GM21737 (cell line): ENCODE measurements around the gene AGPAT4.
"Not testable (repeated sequence)": the region's sequence is repeated elsewhere in the genome, so short reads cannot be mapped to it uniquely, and the experiment has no call there.

Experiments used
- ATAC-seq: cut with Tn5 transposase; IDR thresholded peaks from one replicate; pipeline ENCODE4 v1.9.1; 2021; ENCODE audit warnings: mild to moderate bottlenecking, moderate library complexity; ENCODE audit not compliant: unreplicated experiment

Gene AGPAT4

DNA sequence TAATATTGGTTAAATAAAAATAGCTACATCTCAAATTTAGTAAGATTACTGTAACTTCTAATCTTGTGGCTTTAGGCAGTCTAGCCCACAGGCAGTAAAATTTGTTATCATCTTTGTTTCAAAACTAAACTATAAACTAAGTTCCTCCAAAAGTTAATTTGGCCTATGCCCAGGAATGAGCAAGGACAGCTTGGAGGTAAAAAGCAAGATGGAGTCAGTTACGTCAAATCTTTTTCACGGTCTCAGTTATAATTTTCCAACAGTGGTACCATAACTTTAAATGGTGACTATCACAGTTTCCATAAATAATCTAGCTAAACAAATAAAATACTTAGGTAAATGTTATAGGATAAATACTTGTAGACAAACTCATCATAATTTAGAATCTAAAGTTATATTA, 63.0 kb downstream of the AGPAT4 start:
- no peak for ATAC-seq

DNA sequence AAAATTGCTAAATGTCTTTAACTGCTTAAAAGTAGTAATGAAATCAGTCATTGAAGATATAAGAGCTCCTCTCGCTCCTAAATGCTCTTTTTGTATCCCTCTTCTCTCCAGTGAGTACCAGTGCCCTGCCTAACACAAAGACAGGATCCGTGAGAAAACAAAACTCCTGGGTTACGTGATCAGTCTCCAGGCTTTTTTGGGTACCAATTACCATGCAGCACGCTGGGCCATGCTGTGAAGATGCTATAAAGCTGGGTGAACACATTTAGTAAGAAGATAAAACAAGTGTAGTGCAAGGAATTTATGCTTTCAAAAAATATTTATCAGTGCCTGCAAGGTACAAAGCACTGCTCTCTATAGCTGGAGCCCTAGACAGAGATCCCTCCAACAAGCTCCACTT, 66.7 kb downstream of the AGPAT4 start:
- no peak for ATAC-seq

DNA sequence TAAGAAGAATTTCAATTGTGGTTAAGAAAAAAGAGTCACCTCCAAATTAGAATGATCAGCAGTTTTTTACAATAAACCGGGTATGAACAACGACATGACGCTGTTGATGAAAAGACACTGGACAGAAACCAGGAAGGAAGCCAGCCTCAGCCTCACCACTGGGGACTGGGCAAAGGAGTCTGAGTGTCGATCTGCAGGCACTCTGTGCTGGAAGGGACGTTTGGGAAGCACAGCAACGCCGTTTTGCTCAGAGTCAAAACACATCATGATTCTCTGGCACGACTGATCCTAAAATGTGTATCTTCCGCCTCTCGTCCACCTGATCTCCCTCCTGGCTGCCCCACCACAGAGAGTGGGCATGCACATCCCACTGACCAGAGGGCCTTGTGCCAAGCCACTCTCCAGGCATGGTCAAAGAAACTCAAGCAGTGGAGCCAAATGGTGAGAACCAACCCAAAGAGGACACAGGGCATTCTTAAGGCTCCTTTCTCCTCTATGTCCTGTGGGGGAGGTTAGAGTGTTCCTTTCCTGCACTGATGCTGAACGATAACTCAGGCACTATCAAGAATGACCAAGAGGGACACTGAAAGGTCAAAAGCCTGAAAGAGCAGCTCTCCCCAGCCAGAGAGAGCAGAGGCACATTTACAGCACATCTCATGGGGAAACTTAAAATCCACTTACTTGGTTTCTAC, 68.8 kb downstream of the AGPAT4 start:
- no peak for ATAC-seq

DNA sequence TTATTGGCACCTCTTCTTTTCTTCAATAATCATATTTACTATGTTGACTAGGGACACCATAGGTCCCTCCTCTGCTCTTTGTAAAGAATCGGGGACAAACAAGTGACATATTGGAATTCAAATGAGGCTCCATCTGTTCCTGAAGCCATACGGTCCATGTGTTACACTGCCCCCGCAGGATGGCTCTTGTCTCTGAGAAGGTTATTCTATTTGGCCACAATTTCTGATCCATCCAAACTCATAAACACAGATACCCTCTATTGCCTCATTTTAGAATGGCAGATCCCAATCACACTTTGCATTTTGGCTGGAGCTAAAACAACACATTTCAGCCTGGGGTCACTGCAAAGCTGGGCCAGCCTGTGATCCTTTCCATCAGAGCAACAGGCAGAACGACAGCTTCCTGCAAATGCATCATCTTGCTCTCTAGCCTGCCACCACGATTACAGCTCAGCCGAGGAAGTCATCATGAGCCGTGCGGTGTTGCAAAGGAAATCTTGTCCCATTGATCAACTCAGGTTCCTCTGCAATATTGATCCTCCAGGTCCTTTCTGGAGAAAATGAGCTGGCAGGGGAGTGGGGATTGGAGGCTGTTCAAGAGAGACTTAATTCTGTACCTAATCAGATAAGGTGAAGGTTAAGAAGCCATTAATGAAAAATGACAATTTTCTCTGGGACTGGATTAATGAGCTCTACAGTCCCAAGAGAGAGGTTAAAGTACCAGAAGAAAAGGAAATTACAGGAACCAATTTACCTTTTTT, 73.1 kb downstream of the AGPAT4 start:
- no peak for ATAC-seq

DNA sequence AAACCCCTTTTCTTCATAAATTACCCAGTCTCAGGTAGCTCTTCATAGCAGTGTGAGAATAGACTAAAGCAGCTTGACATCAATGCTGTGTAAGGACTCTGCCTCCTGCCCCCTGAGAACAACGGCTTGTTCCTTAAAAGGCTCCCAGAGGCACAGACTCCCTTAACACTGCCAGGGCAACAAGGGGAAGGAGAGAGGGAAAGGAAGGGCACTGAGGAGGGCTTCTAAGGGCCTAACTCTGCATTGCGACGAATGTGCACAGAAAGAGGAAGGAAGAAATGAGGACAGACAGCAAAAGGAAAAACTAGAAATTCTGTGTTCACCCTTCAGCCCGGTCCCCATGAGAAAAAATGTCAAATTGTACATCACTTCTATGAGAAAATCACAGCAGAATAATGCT, 74.0 kb downstream of the AGPAT4 start:
- no peak for ATAC-seq

DNA sequence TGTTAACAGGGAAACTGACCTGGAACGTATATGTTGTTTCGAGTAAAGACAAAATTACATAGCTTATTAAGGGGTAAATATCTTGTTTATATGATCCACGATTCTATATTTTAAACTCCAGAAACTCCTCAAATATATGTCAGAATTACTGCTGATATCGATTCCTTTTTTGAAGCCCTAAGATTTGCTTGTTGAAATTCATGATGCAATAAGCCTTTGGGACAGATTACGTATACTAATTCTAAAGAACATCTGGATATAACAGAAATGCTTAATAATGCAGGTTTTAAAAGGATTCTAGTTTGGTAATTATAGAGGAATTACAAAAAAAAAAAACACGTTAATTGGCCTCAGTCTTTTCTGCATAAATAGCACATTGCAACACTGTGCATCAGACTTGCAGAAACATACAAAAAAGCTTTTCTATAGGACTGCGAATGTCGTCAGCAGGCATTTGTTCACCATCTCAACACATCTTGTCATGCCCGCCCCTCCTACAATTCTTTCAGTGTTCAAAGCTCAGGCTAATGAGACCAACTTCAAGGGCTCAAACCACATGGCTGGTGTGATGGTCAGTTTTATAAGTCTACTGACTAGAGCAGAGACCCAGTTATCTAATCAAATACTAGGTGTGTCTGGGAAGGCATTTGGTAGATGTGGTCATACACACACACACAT, 74.9 kb downstream of the AGPAT4 start:
- ATAC-seq: no peak

- ATAC-seq: no peak
Observed at GRCh38 chr6:161198176-161198575, 75.7 kb downstream of the AGPAT4 start.

GRCh38 chr6:161195386-161195785, 78.5 kb downstream of the AGPAT4 start:
- ATAC-seq: no peak

GRCh38 chr6:161194374-161194773, 79.5 kb downstream of the AGPAT4 start:
- ATAC-seq: no peak

- ATAC-seq: no peak
Observed at GRCh38 chr6:161192636-161193411, 81.0 kb downstream of the AGPAT4 start.

GRCh38 chr6:161191671-161192070, 82.2 kb downstream of the AGPAT4 start:
- ATAC-seq: no peak

DNA sequence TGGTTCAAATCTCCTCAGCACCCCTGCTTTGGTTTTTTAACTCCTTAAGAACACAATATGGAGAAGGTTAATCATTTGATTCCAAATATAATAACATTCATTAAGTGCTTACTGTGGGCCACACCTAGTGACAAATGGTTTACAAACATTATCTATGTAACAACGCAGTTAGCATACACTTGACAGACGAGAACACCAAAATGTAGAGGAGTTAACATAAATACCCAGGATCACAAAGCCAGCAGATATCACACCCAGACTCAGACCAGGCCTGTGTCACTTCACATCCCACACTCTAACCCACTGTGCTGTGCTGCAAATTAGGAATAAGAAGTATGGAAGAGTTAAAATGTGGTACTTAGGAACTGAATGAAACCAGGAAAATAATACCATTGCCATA, 82.9 kb downstream of the AGPAT4 start:
- no peak for ATAC-seq

- no peak for ATAC-seq
Observed at GRCh38 chr6:161189891-161190290, 84.0 kb downstream of the AGPAT4 start.

GRCh38 chr6:161188547-161189465, 85.1 kb downstream of the AGPAT4 start:
- ATAC-seq: no peak

- ATAC-seq: no peak
Observed at GRCh38 chr6:161186173-161186769, 87.6 kb downstream of the AGPAT4 start.

DNA sequence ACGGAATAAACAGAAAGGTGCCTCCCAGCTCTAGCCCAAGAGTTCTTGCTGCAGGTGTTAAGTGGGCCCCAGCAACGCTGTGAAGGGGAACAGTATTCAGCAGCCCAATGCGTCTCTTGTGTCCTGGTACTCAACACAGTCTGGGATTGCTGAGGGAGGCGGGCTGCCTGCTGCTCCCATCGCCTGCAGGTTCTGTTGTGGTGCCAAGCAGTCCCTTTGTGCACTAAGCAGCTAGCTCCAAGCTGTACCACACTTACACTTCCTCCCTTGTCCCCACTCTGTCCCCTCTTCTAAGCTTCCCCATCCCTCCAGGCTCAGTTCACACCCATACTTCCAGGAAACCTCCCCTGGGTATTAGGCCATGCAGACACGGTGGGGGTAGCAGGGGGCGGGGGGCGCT, 92.7 kb downstream of the AGPAT4 start:
- ATAC-seq: no peak

- ATAC-seq: not testable (repeated sequence)
Observed at GRCh38 chr6:161178155-161178554, 95.7 kb downstream of the AGPAT4 start.

GRCh38 chr6:161176428-161176827, 97.4 kb downstream of the AGPAT4 start:
- not testable (repeated sequence) for ATAC-seq

- ATAC-seq: not testable (repeated sequence)
Observed at GRCh38 chr6:161172769-161173168, 101.1 kb downstream of the AGPAT4 start.

- ATAC-seq: no peak
Observed at GRCh38 chr6:161171207-161171606, 102.7 kb downstream of the AGPAT4 start.
